Panc1 (cell line): Measurements from ENCODE around the gene ZNF229.

Experiments used
- POLR2AphosphoS5 ChIP-seq: IDR thresholded peaks from 2 replicates; pipeline ENCODE4 v1.6.1; 2012; ENCODE audit warnings: mild to moderate bottlenecking, low read depth, low read length, moderate library complexity
- SIN3A ChIP-seq: IDR thresholded peaks from 2 replicates; pipeline ENCODE4 v1.6.1; 2012; ENCODE audit warnings: low read depth, mild to moderate bottlenecking, low read length, moderate library complexity, borderline replicate concordance; ENCODE audit not compliant: insufficient read depth
- TF ChIP-seq, protein P1 (sequence below): fragments of 450-650 bp; IDR thresholded peaks from 2 replicates; pipeline ENCODE4 v1.5.1; 2017; ENCODE audit warnings: mild to moderate bottlenecking
- TF ChIP-seq, protein P2 (sequence below), 2 experiments: IDR thresholded peaks; 2 replicates each; pipeline ENCODE4 v1.6.1; 2011 to 2012; ENCODE audit warnings: low read depth in 2 of 2, control low read depth in 1 of 2, low read length in 1 of 2, mild to moderate bottlenecking in 1 of 2, moderate library complexity in 1 of 2; ENCODE audit not compliant: insufficient read depth in 1 of 2

DNA sequence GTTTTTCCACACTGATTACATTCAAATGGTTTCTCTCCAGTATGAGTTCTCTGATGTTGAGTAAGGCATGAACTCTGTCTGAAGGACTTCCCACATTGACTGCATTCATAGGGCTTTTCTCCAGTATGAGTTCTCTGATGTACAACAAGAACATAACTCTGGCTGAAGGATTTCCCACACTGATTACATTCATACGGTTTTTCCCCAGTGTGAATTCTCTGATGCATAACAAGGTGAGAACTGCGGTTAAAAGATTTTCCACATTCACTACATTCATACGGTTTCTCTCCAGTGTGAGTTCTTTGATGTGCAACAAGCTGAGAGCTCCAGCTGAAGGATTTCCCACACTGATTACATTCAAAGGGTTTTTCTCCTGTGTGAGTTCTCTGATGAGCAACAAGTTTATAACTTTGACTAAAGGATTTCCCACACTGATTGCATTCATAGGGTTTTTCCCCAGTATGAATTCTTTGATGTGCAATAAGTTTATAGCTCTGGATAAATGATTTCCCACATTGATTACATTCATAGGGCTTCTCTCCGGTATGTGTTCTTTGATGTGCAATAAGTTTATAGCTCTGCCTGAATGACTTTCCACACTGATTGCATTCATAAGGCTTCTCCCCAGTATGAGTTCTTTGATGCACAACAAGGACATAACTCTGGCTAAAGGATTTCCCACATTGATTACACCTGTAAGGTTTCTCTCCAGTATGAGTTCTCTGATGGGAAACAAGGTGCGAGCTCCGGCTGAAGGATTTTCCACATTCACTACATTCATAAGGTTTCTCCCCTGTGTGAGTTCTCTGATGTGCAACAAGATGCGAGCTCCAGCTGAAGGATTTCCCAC lies 28.5 kb upstream of the ZNF229 start:
- TF ChIP-seq, protein P1, sequence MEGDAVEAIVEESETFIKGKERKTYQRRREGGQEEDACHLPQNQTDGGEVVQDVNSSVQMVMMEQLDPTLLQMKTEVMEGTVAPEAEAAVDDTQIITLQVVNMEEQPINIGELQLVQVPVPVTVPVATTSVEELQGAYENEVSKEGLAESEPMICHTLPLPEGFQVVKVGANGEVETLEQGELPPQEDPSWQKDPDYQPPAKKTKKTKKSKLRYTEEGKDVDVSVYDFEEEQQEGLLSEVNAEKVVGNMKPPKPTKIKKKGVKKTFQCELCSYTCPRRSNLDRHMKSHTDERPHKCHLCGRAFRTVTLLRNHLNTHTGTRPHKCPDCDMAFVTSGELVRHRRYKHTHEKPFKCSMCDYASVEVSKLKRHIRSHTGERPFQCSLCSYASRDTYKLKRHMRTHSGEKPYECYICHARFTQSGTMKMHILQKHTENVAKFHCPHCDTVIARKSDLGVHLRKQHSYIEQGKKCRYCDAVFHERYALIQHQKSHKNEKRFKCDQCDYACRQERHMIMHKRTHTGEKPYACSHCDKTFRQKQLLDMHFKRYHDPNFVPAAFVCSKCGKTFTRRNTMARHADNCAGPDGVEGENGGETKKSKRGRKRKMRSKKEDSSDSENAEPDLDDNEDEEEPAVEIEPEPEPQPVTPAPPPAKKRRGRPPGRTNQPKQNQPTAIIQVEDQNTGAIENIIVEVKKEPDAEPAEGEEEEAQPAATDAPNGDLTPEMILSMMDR, result no peak
- TF ChIP-seq POLR2AphosphoS5, result no peak
- TF ChIP-seq, protein P2, sequence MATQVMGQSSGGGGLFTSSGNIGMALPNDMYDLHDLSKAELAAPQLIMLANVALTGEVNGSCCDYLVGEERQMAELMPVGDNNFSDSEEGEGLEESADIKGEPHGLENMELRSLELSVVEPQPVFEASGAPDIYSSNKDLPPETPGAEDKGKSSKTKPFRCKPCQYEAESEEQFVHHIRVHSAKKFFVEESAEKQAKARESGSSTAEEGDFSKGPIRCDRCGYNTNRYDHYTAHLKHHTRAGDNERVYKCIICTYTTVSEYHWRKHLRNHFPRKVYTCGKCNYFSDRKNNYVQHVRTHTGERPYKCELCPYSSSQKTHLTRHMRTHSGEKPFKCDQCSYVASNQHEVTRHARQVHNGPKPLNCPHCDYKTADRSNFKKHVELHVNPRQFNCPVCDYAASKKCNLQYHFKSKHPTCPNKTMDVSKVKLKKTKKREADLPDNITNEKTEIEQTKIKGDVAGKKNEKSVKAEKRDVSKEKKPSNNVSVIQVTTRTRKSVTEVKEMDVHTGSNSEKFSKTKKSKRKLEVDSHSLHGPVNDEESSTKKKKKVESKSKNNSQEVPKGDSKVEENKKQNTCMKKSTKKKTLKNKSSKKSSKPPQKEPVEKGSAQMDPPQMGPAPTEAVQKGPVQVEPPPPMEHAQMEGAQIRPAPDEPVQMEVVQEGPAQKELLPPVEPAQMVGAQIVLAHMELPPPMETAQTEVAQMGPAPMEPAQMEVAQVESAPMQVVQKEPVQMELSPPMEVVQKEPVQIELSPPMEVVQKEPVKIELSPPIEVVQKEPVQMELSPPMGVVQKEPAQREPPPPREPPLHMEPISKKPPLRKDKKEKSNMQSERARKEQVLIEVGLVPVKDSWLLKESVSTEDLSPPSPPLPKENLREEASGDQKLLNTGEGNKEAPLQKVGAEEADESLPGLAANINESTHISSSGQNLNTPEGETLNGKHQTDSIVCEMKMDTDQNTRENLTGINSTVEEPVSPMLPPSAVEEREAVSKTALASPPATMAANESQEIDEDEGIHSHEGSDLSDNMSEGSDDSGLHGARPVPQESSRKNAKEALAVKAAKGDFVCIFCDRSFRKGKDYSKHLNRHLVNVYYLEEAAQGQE (IDR thresholded peaks at IDR 0.05; ENCODE audit: insufficient read depth in 1 of 2, low read depth in 2 of 2, low read length in 1 of 2), result no peak
- TF ChIP-seq SIN3A, result no peak
